Lower lobe of right lung (tissue), 2 donors: ENCODE measurements around the gene PSMD6. TPM values are rescaled to one million over a fixed set of nuclear protein-coding genes. Genes with fewer than 3 reads are reported as not detected.

ENCODE experiments used
- ATAC-seq, 2 donors: fragments of 200-7000 bp; cut with Tn5 transposase; one replicate each; pipeline ENCODE4 v1.9.1; 2020 to 2022; ENCODE audit warnings: mild to moderate bottlenecking in 2 of 2, moderate library complexity in 2 of 2
- DNase-seq: peaks from one replicate; pipeline ENCODE4 v3.0.0-alpha.2; 2020
- H3K27ac ChIP-seq: fragments of 200-600 bp; one replicate; pipeline ENCODE4 v1.8.0; 2022
- H3K27me3 ChIP-seq: fragments of 200-600 bp; one replicate; pipeline ENCODE4 v1.8.0; 2022; ENCODE audit warnings: low read depth
- H3K36me3 ChIP-seq: fragments of 200-600 bp; one replicate; pipeline ENCODE4 v1.8.0; 2022; ENCODE audit warnings: mild to moderate bottlenecking
- H3K4me1 ChIP-seq: fragments of 200-600 bp; one replicate; pipeline ENCODE4 v1.8.0; 2022
- H3K4me3 ChIP-seq: fragments of 200-600 bp; one replicate; pipeline ENCODE4 v1.8.0; 2022; ENCODE audit warnings: mild to moderate bottlenecking
- H3K9me3 ChIP-seq: fragments of 200-600 bp; one replicate; pipeline ENCODE4 v1.8.0; 2022
- CTCF ChIP-seq: fragments of 200-600 bp; IDR thresholded peaks from one replicate; pipeline ENCODE4 v1.8.0; 2022; ENCODE audit warnings: antibody characterized with exemption, mild to moderate bottlenecking
- intact Hi-C: fragments of 100-400 bp; cut with DNase I; formaldehyde crosslinking; loops from one replicate; pipeline ENCODE4 v1.11.0; 2022
- total RNA-seq: library from RNA; stranded (reverse); fragmentation: NEBNext Ultra II Directional; extraction: Animal tissue kit (Norgen Biotek cat#: 25700); gene quantifications from one replicate; pipeline ENCODE4 v1.2.1, GENCODE V29; 2021
- donor health status: DM: no; HTN: yes; CAD: no; lungs with severe emphysema.

PSMD6 gene
- total RNA-seq, 1 donor from 2014 or later, result 51.1 TPM

GRCh38 chr3:64049832-64050231 is 26.5 kb upstream of the PSMD6 start:
- H3K27ac ChIP-seq, result no peak overlapping the region
- no peak for DNase-seq
- H3K9me3 ChIP-seq, result no peaks in the 10 kb centered on the region
- H3K4me3 ChIP-seq, result no peak overlapping the region
- H3K27me3 ChIP-seq, result no peaks in the 10 kb centered on the region
- ATAC-seq, result no peak
- TF ChIP-seq CTCF, result no peak
- H3K4me1 ChIP-seq, result no peaks in the 10 kb centered on the region
- intact Hi-C loops, result no loop called here
- H3K36me3 ChIP-seq, result no peaks in the 10 kb centered on the region

- intact Hi-C loops, result no loop called here
- Histone ChIP-seq H3K4me1 (no peaks in the 10 kb centered on the region), H3K27me3 (no peaks in the 10 kb centered on the region), H3K27ac (no peak overlapping the region), H3K36me3 (no peaks in the 10 kb centered on the region), H3K4me3 (no peak overlapping the region), H3K9me3 (no peaks in the 10 kb centered on the region)
- DNase-seq (no peak), ATAC-seq (no peak)
- TF ChIP-seq CTCF, result no peak
Observed at GRCh38 chr3:64049136-64049535, 25.8 kb upstream of the PSMD6 start.

GRCh38 chr3:64048631-64049061 is 25.4 kb upstream of the PSMD6 start:
- no peaks in the 10 kb centered on the region for H3K27me3 ChIP-seq
- H3K4me1 ChIP-seq, result no peaks in the 10 kb centered on the region
- H3K4me3 ChIP-seq, result no peak overlapping the region
- DNase-seq (no peak), ATAC-seq (no peak)
- no peak for TF ChIP-seq CTCF
- no peaks in the 10 kb centered on the region for H3K36me3 ChIP-seq
- no peak overlapping the region for H3K27ac ChIP-seq
- intact Hi-C loops, result no loop called here
- no peaks in the 10 kb centered on the region for H3K9me3 ChIP-seq

GRCh38 chr3:64047787-64048186 is 24.5 kb upstream of the PSMD6 start:
- Histone ChIP-seq H3K4me3 (no peak overlapping the region), H3K27me3 (no peaks in the 10 kb centered on the region), H3K27ac (no peak overlapping the region), H3K9me3 (no peaks in the 10 kb centered on the region), H3K36me3 (no peaks in the 10 kb centered on the region), H3K4me1 (no peaks in the 10 kb centered on the region)
- intact Hi-C loops, result no loop called here
- TF ChIP-seq CTCF, result no peak
- no peak for DNase-seq
- no peak for ATAC-seq

GRCh38 chr3:64046996-64047594 is 23.8 kb upstream of the PSMD6 start:
- intact Hi-C loops, result no loop called here
- DNase-seq, result no peak
- H3K4me3 ChIP-seq, result no peak overlapping the region
- peak; percentile 56 to 61 for ATAC-seq
- no peak overlapping the region for H3K27ac ChIP-seq
- no peaks in the 10 kb centered on the region for H3K9me3 ChIP-seq
- H3K27me3 ChIP-seq, result no peaks in the 10 kb centered on the region
- no peak for TF ChIP-seq CTCF
- H3K36me3 ChIP-seq, result no peaks in the 10 kb centered on the region
- no peaks in the 10 kb centered on the region for H3K4me1 ChIP-seq
